ENCODE data around the gene UBQLN3. TPM values are rescaled to one million over a fixed set of nuclear protein-coding genes. Genes with fewer than 3 reads are reported as not detected.

Gene UBQLN3
- polyA plus RNA-seq, 1 donor from 2014 or later: not detected

- H3K27me3 ChIP-seq (ENCODE audit: insufficient read depth, low read depth, low read length): no peaks in the 10 kb centered on the region
- no peak overlapping the region for H3K27ac ChIP-seq (ENCODE audit: low read length)
- H3K9me3 ChIP-seq (ENCODE audit: low read length): no peaks in the 10 kb centered on the region
- H3K4me3 ChIP-seq (ENCODE audit: low read length): no peak overlapping the region
- H3K4me2 ChIP-seq (ENCODE audit: low read length): no peak overlapping the region
- TF ChIP-seq TAF1 (IDR thresholded peaks at IDR 0.05; ENCODE audit: low read depth): no peak
- no peak for TF ChIP-seq SMC3 (conservative IDR thresholded peaks at IDR 0.05; ENCODE audit: poor library complexity)
- TF ChIP-seq RAD21 (conservative IDR thresholded peaks at IDR 0.05): no peak
- TF ChIP-seq MXI1 (conservative IDR thresholded peaks at IDR 0.05; ENCODE audit: poor library complexity, severe bottlenecking): no peak
- no peak for TF ChIP-seq EP300 (conservative IDR thresholded peaks at IDR 0.05; ENCODE audit: poor library complexity, severe bottlenecking)
- no peak for TF ChIP-seq POLR2AphosphoS5 (IDR thresholded peaks at IDR 0.05)
- TF ChIP-seq CTCF (IDR thresholded peaks at IDR 0.05; ENCODE audit: poor library complexity, severe bottlenecking): no peak
- H4K20me1 ChIP-seq (ENCODE audit: insufficient read depth): no peaks in the 10 kb centered on the region
- no peaks in the 10 kb centered on the region for H3K79me2 ChIP-seq (replicated peaks; ENCODE audit: insufficient read depth, low read length)
- H3K9ac ChIP-seq (ENCODE audit: low read length): no peak overlapping the region
- no peaks in the 10 kb centered on the region for H3K9me2 ChIP-seq (ENCODE audit: insufficient read depth, low read length)
- H3F3A ChIP-seq (ENCODE audit: insufficient read depth, low read length, poor library complexity, severe bottlenecking): no peaks in the 10 kb centered on the region
- H3K36me3 ChIP-seq (ENCODE audit: insufficient read depth, low read length): no peaks in the 10 kb centered on the region
- no peak overlapping the region for H2AFZ ChIP-seq (ENCODE audit: low read depth, low read length)
Measured at GRCh38 chr11:5522308-5522707, 12.6 kb upstream of the UBQLN3 start.

GRCh38 chr11:5521540-5521939 lies 11.8 kb upstream of the UBQLN3 start:
- H3K9me3 ChIP-seq (ENCODE audit: low read length): no peaks in the 10 kb centered on the region
- H2AFZ ChIP-seq (ENCODE audit: low read depth, low read length): no peak overlapping the region
- H3K9me2 ChIP-seq (ENCODE audit: insufficient read depth, low read length): no peaks in the 10 kb centered on the region
- H4K20me1 ChIP-seq (ENCODE audit: insufficient read depth): no peaks in the 10 kb centered on the region
- H3K4me3 ChIP-seq (ENCODE audit: low read length): no peak overlapping the region
- no peaks in the 10 kb centered on the region for H3F3A ChIP-seq (ENCODE audit: insufficient read depth, low read length, poor library complexity, severe bottlenecking)
- H3K27ac ChIP-seq (ENCODE audit: low read length): no peak overlapping the region
- no peak for TF ChIP-seq TAF1 (IDR thresholded peaks at IDR 0.05; ENCODE audit: low read depth)
- no peak for TF ChIP-seq RAD21 (conservative IDR thresholded peaks at IDR 0.05)
- no peak for TF ChIP-seq SMC3 (conservative IDR thresholded peaks at IDR 0.05; ENCODE audit: poor library complexity)
- TF ChIP-seq CTCF (IDR thresholded peaks at IDR 0.05; ENCODE audit: poor library complexity, severe bottlenecking): no peak
- no peak for TF ChIP-seq POLR2AphosphoS5 (IDR thresholded peaks at IDR 0.05)
- no peak for TF ChIP-seq MXI1 (conservative IDR thresholded peaks at IDR 0.05; ENCODE audit: poor library complexity, severe bottlenecking)
- TF ChIP-seq EP300 (conservative IDR thresholded peaks at IDR 0.05; ENCODE audit: poor library complexity, severe bottlenecking): no peak
- TF ChIP-seq REST (IDR thresholded peaks at IDR 0.05; ENCODE audit: borderline replicate concordance): no peak
- no peak for TF ChIP-seq EZH2 (IDR thresholded peaks at IDR 0.05; ENCODE audit: borderline replicate concordance, insufficient read depth, low read length, poor library complexity, severe bottlenecking)
- H3K27me3 ChIP-seq (ENCODE audit: insufficient read depth, low read depth, low read length): no peaks in the 10 kb centered on the region
- no peaks in the 10 kb centered on the region for H3K79me2 ChIP-seq (replicated peaks; ENCODE audit: insufficient read depth, low read length)
- no peak overlapping the region for H3K4me2 ChIP-seq (ENCODE audit: low read length)
- H3K9ac ChIP-seq (ENCODE audit: low read length): no peak overlapping the region
- H3K36me3 ChIP-seq (ENCODE audit: insufficient read depth, low read length): no peaks in the 10 kb centered on the region
